HEK293 (cell line): ENCODE measurements around the gene SULT1C3.

Source experiments
- CTCF ChIA-PET: fragments of 350-600 bp; formaldehyde crosslinking; extraction: SDS; loops from one replicate; lab custom pipeline; 2021; ENCODE audit warnings: antibody characterized with exemption; lab: Yijun Ruan, JAX
- POLR2A ChIA-PET: fragments of 300-600 bp; formaldehyde crosslinking; extraction: SDS; loops from one replicate; lab custom pipeline; 2020; ENCODE audit warnings: antibody characterized with exemption, inconsistent platforms; lab: Yijun Ruan, JAX
- H3K27ac ChIP-seq: fragments of 200-500 bp; sonication (Bioruptor generic); 2 replicates; pipeline ENCODE4 v1.5.1; 2014; ENCODE audit warnings: low read depth, low read length, control low read depth, inconsistent platforms; ENCODE audit errors: extremely low read depth
- H3K36me3 ChIP-seq, 2 experiments: fragments of 200-500 bp in 1 of 2; sonication (Bioruptor generic) in 1 of 2; 1 replicate in 1 of 2; 2 replicates in 1 of 2; pipeline ENCODE4 v1.5.1; 2014 to 2017; ENCODE audit warnings: inconsistent platforms in 2 of 2, low read length in 2 of 2; ENCODE audit not compliant: control insufficient read depth in 2 of 2, insufficient read depth in 1 of 2
- H3K4me1 ChIP-seq: fragments of 200-500 bp; sonication (Bioruptor generic); 2 replicates; pipeline ENCODE4 v1.5.1; 2014; ENCODE audit warnings: mild to moderate bottlenecking, low read length, inconsistent platforms; ENCODE audit not compliant: control insufficient read depth, insufficient read depth
- H3K4me3 ChIP-seq: 2 replicates; pipeline ENCODE4 v1.5.1; 2011; ENCODE audit warnings: low read depth, mild to moderate bottlenecking, control low read depth, low read length, moderate library complexity
- H3K9me3 ChIP-seq: fragments of 200-500 bp; sonication (Bioruptor generic); 2 replicates; pipeline ENCODE4 v1.5.1; 2014; ENCODE audit warnings: low read depth, low read length, inconsistent platforms; ENCODE audit not compliant: control insufficient read depth, insufficient read depth
- BCL11A ChIP-seq: fragments of 450-650 bp; formaldehyde crosslinking; IDR thresholded peaks from 2 replicates; pipeline ENCODE4 v1.5.1; 2016; ENCODE audit warnings: low read depth, missing biosample characterization, missing genetic modification characterization
- BCL6B ChIP-seq: fragments of 450-650 bp; formaldehyde crosslinking; IDR thresholded peaks from 2 replicates; pipeline ENCODE4 v1.5.1; 2017; ENCODE audit warnings: missing biosample characterization, missing genetic modification characterization
- HOXC10 ChIP-seq: sonication (generic); formaldehyde crosslinking; IDR thresholded peaks from 2 replicates; pipeline ENCODE4 v1.8.1; 2023; ENCODE audit warnings: mild to moderate bottlenecking, missing genetic modification reagents
- KLF10 ChIP-seq: fragments of 450-650 bp; IDR thresholded peaks from 2 replicates; pipeline ENCODE4 v1.5.1; 2018; ENCODE audit warnings: missing biosample characterization, mild to moderate bottlenecking, missing genetic modification characterization
- KLF17 ChIP-seq: fragments of 450-650 bp; formaldehyde crosslinking; IDR thresholded peaks from 2 replicates; pipeline ENCODE4 v1.5.1; 2016; ENCODE audit warnings: missing biosample characterization, missing genetic modification characterization
- PATZ1 ChIP-seq: fragments of 450-650 bp; formaldehyde crosslinking; IDR thresholded peaks from 2 replicates; pipeline ENCODE4 v1.5.1; 2016; ENCODE audit warnings: missing biosample characterization, missing genetic modification characterization
- REST ChIP-seq: fragments of 450-650 bp; formaldehyde crosslinking; IDR thresholded peaks from 2 replicates; pipeline ENCODE4 v1.5.1; 2016; ENCODE audit warnings: missing biosample characterization, missing genetic modification characterization
- TRIM28 ChIP-seq: IDR thresholded peaks from 2 replicates; pipeline ENCODE4 v1.6.1; 2011; ENCODE audit warnings: low read length, control low read depth, borderline replicate concordance
- ZEB2 ChIP-seq: fragments of 450-650 bp; formaldehyde crosslinking; IDR thresholded peaks from 2 replicates; pipeline ENCODE4 v1.5.1; 2016; ENCODE audit warnings: missing biosample characterization, missing genetic modification characterization
- ZFP3 ChIP-seq: fragments of 450-650 bp; formaldehyde crosslinking; IDR thresholded peaks from 2 replicates; pipeline ENCODE4 v1.5.1; 2016; ENCODE audit warnings: low read depth, missing biosample characterization, missing genetic modification characterization
- ZNF274 ChIP-seq, 2 experiments: fragments of 200-500 bp in 1 of 2; fragments of 450-650 bp in 1 of 2; sonication (Bioruptor generic) in 1 of 2; formaldehyde crosslinking in 1 of 2; IDR thresholded peaks; 2 replicates each; pipeline versions ENCODE4 v1.5.1 to v1.6.1; 2014 to 2016; ENCODE audit warnings: borderline replicate concordance in 1 of 2, inconsistent platforms in 1 of 2, low read length in 1 of 2, missing biosample characterization in 1 of 2, missing genetic modification characterization in 1 of 2
- ZNF341 ChIP-seq: fragments of 450-650 bp; formaldehyde crosslinking; IDR thresholded peaks from 2 replicates; pipeline ENCODE4; 2016; ENCODE audit warnings: low read depth, missing biosample characterization, missing genetic modification characterization
- ZNF416 ChIP-seq: fragments of 450-650 bp; formaldehyde crosslinking; IDR thresholded peaks from 2 replicates; pipeline ENCODE4 v1.5.1; 2016; ENCODE audit warnings: missing biosample characterization, missing genetic modification characterization
- ZNF549 ChIP-seq: fragments of 450-650 bp; IDR thresholded peaks from 2 replicates; pipeline ENCODE4 v1.5.1; 2018; ENCODE audit warnings: missing biosample characterization, missing genetic modification characterization, mild to moderate bottlenecking, inconsistent platforms, moderate library complexity
- ZNF558 ChIP-seq: fragments of 450-650 bp; formaldehyde crosslinking; IDR thresholded peaks from 2 replicates; pipeline ENCODE4 v1.5.1; 2016; ENCODE audit warnings: missing biosample characterization, missing genetic modification characterization
- ZNF707 ChIP-seq: fragments of 450-650 bp; formaldehyde crosslinking; IDR thresholded peaks from 2 replicates; pipeline ENCODE4 v1.5.1; 2016; ENCODE audit warnings: missing biosample characterization, missing genetic modification characterization
- ZNF76 ChIP-seq: fragments of 450-650 bp; formaldehyde crosslinking; IDR thresholded peaks from 2 replicates; pipeline ENCODE4; 2016; ENCODE audit warnings: low read depth, missing biosample characterization, missing genetic modification characterization, borderline replicate concordance
- ZNF768 ChIP-seq: fragments of 450-650 bp; formaldehyde crosslinking; IDR thresholded peaks from 2 replicates; pipeline ENCODE4 v1.5.1; 2018; ENCODE audit warnings: missing biosample characterization, mild to moderate bottlenecking, missing genetic modification characterization
- ZNF785 ChIP-seq: fragments of 450-650 bp; formaldehyde crosslinking; IDR thresholded peaks from 2 replicates; pipeline ENCODE4 v1.5.1; 2016; ENCODE audit warnings: missing biosample characterization, missing genetic modification characterization
- ZNF792 ChIP-seq: fragments of 450-650 bp; formaldehyde crosslinking; IDR thresholded peaks from 2 replicates; pipeline ENCODE4 v1.5.1; 2016; ENCODE audit warnings: missing biosample characterization, missing genetic modification characterization
- TF ChIP-seq, protein P1 (sequence below): fragments of 450-650 bp; formaldehyde crosslinking; IDR thresholded peaks from 2 replicates; pipeline ENCODE4 v1.5.1; 2016; ENCODE audit warnings: missing biosample characterization, missing genetic modification characterization
- TF ChIP-seq, protein P2 (sequence below): fragments of 450-650 bp; formaldehyde crosslinking; IDR thresholded peaks from 2 replicates; pipeline ENCODE4 v1.5.1; 2016; ENCODE audit warnings: missing biosample characterization, missing genetic modification characterization

Gene SULT1C3

GRCh38 chr2:108305901-108306300, 66.1 kb downstream of the SULT1C3 start:
- ChIA-PET POLR2A (no interaction called here), CTCF (no interaction called here)
- Histone ChIP-seq H3K9me3 (no peaks in the 10 kb centered on the region), H3K4me1 (no peaks in the 10 kb centered on the region)
- TF ChIP-seq ZFP3 (no peak), ZNF707 (tag by site-specific recombination) (no peak), KLF10 (tag by site-specific recombination) (no peak), HOXC10 (CRISPR knock-in tag) (no peak), ZNF785 (no peak)
- TF ChIP-seq, all 188 proteins: peak for 0
- Histone ChIP-seq H3K36me3 (no peaks in the 10 kb centered on the region), H3K27ac (no peak overlapping the region), H3K4me3 (no peak overlapping the region)

GRCh38 chr2:108309903-108310302, 70.1 kb downstream of the SULT1C3 start:
- H3K9me3 ChIP-seq, result no peaks in the 10 kb centered on the region
- CTCF ChIA-PET, result no interaction called here
- H3K27ac ChIP-seq, result no peak overlapping the region
- H3K4me1 ChIP-seq, result no peaks in the 10 kb centered on the region
- TF ChIP-seq REST (tag by site-specific recombination), result no peak
- TF ChIP-seq ZNF768 (tag by site-specific recombination), result no peak
- TF ChIP-seq ZEB2 (tag by site-specific recombination), result no peak
- TF ChIP-seq ZNF792 (tag by site-specific recombination), result no peak
- no peak for TF ChIP-seq ZNF549 (tag by site-specific recombination)
- TF ChIP-seq, protein P1, sequence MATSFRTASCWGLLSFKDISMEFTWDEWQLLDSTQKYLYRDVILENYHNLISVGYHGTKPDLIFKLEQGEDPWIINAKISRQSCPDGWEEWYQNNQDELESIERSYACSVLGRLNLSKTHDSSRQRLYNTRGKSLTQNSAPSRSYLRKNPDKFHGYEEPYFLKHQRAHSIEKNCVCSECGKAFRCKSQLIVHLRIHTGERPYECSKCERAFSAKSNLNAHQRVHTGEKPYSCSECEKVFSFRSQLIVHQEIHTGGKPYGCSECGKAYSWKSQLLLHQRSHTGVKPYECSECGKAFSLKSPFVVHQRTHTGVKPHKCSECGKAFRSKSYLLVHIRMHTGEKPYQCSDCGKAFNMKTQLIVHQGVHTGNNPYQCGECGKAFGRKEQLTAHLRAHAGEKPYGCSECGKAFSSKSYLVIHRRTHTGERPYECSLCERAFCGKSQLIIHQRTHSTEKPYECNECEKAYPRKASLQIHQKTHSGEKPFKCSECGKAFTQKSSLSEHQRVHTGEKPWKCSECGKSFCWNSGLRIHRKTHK (tag by site-specific recombination), result no peak
- TF ChIP-seq TRIM28, result no peak
- TF ChIP-seq, protein P2, sequence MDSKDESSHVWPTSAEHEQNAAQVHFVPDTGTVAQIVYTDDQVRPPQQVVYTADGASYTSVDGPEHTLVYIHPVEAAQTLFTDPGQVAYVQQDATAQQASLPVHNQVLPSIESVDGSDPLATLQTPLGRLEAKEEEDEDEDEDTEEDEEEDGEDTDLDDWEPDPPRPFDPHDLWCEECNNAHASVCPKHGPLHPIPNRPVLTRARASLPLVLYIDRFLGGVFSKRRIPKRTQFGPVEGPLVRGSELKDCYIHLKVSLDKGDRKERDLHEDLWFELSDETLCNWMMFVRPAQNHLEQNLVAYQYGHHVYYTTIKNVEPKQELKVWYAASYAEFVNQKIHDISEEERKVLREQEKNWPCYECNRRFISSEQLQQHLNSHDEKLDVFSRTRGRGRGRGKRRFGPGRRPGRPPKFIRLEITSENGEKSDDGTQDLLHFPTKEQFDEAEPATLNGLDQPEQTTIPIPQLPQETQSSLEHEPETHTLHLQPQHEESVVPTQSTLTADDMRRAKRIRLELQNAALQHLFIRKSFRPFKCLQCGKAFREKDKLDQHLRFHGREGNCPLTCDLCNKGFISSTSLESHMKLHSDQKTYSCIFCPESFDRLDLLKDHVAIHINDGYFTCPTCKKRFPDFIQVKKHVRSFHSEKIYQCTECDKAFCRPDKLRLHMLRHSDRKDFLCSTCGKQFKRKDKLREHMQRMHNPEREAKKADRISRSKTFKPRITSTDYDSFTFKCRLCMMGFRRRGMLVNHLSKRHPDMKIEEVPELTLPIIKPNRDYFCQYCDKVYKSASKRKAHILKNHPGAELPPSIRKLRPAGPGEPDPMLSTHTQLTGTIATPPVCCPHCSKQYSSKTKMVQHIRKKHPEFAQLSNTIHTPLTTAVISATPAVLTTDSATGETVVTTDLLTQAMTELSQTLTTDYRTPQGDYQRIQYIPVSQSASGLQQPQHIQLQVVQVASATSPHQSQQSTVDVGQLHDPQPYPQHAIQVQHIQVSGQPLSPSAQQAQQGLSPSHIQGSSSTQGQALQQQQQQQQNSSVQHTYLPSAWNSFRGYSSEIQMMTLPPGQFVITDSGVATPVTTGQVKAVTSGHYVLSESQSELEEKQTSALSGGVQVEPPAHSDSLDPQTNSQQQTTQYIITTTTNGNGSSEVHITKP, result no peak
- no peak for TF ChIP-seq PATZ1 (tag by site-specific recombination)
- TF ChIP-seq ZNF558 (tag by site-specific recombination), result no peak
- no peak for TF ChIP-seq ZNF274 (IDR thresholded peaks at IDR 0.05; ENCODE audit: low read length)
- TF ChIP-seq ZNF274 (tag by site-specific recombination; IDR thresholded peaks at IDR 0.05; ENCODE audit: borderline replicate concordance), result no peak
- no peak for TF ChIP-seq BCL6B (tag by site-specific recombination)
- no peak for TF ChIP-seq BCL11A (tag by site-specific recombination)
- no peak for TF ChIP-seq KLF17 (tag by site-specific recombination)
- TF ChIP-seq ZNF416 (tag by site-specific recombination), result no peak
- TF ChIP-seq ZNF341 (tag by site-specific recombination), result no peak
- TF ChIP-seq ZNF76 (tag by site-specific recombination), result no peak
- TF ChIP-seq, all 188 proteins: peak for 0
- Histone ChIP-seq H3K36me3 (no peaks in the 10 kb centered on the region), H3K4me3 (no peak overlapping the region)
- POLR2A ChIA-PET, result no interaction called here
